Embryonic facial prominence (tissue), 1 donor: ENCODE measurements around the gene AMPD3.

ENCODE experiments used
- DNase-seq: peaks from one replicate; pipeline ENCODE4 v3.0.0-alpha.2; 2016; ENCODE audit errors: extremely low spot score

AMPD3 gene

DNA sequence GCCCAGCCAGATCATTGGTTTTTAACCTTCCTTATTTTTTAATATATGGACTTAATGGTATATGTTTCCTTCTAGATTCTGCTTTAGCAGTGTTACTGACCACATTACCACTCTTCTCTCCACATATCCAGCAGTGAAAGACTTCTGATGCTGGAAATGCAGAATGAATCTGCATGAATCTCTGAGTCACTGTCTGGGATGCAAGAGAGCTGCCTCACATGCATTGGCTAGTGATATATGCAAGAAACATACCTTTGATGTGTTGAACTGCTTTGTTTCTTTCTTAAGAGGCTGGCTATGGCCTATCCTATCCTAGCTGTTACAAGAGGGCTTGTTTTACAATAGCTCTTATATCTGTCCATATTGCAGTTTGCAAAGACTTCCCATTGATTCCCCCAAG, 16.6 kb upstream of the AMPD3 start:
- DNase-seq: no peak

DNA sequence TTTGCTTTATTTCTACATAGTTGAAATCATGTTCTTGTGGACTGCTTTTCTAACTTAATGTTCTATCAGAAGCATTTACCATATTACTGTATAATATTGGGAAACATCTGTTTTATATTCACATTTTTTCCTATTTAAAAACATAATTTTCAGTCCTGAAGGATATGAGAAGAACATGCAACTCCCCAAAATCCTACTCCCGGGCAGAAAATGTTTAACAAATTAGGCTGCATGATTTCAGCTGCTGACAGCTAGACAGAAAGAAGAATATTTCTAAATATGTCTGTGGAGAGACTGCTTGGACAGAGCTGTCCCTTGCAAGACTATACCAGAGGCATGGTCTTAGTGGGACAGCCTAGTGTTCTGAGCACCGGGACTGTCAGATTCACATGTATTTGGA, 15.7 kb upstream of the AMPD3 start:
- no peak for DNase-seq

DNA sequence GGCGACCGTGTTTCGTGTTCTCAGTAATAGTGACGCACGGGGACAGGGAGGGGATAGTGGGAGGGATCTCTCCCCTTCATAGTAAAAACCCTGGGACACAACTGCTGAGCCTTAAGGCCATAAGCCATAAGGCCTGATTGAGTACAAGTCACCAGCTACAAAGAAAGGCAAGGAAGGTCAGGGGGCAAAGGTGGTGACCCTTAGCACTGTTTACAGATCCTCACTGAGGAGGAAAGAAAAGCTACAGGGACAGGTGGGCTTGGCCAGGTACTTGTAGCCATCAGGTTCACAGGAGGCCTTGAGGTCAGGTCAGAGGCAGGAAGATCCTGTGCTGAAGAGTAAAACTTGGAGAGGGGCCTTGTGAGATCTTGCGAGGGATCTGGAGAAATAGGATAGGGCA, 15.1 kb upstream of the AMPD3 start:
- DNase-seq: no peak

DNA sequence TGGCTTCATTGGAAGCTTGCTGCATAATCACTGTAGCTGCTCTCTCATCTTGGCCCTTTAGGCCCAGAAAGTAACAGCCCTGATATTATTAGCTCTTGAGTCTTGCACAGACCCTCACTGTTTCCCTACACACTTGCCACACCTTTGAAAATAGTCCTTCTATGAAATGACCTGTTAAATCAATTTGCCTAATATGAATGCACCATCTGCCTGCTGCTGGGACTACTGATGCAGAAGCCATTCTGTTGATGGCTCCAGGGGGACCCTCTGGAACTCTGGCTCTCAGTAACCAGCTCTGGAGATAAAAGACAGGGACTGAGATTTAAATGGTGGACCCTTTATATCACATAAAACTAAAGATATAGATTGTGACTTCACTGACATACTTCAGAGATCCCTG, 14.7 kb upstream of the AMPD3 start:
- no peak for DNase-seq

DNA sequence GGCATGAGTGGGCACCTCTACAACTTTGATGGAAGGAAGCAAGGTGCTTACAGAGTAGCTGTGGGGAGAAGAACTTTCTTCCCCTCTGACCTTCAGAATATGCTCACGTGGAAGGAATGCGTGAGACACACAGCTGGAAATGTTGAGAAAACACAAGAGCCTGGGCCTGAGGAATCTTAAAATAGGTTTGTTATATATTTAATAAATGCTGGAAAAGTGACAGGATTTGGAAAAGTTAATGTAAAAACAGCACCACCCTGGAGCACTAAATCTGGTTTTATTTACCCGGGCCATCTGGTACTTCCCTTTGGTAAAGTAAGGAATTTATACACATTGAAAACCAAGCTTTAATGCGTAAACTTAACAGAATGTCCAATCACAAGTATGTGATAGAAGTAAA, 14.0 kb upstream of the AMPD3 start:
- DNase-seq: no peak

DNA sequence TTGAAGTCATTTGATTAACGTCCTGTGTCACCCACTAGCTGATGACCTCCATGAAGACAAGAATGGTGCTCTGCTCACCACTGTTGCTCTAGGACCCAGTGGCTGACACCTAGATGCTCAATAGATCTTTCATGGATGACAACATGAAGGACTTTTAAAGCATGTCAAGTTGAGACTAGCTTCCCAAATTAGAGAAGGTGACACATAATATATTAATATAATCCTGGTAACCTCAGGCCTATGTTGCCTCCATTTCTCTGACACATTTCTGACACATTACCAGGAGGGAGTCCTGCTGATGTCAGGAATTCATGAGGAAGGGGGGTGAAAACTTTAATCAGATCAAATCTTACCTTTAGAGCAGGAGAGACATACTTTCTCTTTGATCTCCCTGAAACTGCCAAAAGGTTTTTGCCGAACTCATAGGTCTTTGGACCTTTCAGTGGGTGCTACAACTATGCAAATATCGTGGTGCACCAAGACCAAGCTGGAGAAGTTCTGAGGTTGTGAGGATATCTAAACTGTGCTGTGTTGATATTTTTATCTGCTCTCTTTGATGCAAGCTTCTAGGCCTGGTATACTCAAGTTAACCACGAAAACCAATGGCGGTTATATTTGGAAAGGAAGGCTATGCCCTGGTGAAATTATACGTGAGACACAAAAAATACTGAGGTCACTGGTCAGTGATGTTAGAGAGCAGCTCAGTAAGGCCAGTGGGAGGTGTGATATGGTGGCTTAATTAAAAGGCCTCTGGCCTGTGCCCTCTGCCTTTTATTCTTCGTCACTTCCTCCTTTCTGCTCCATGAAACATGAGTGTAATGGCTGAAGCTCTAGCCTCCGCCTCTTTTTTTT, 13.2 kb upstream of the AMPD3 start:
- DNase-seq: no peak

DNA sequence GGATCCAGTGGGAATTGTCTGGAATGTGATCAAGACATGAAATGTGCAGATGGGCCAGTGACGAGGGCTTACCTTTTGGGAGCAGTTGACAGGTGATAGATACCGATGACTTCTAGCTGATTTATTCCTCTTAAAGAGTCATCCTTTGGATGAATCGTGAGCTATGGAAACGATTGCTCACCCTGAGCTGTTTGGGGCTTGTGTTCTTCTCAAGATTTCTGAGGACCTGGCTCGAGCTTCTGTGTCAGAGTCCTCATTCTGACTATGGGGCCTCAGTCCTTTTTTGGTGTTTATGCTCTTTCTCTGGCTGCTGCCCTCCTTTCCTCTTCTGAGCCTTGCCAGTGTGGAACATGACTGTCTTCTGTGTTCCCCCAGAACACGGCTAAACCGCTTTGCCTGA, 11.9 kb upstream of the AMPD3 start:
- DNase-seq: no peak

DNA sequence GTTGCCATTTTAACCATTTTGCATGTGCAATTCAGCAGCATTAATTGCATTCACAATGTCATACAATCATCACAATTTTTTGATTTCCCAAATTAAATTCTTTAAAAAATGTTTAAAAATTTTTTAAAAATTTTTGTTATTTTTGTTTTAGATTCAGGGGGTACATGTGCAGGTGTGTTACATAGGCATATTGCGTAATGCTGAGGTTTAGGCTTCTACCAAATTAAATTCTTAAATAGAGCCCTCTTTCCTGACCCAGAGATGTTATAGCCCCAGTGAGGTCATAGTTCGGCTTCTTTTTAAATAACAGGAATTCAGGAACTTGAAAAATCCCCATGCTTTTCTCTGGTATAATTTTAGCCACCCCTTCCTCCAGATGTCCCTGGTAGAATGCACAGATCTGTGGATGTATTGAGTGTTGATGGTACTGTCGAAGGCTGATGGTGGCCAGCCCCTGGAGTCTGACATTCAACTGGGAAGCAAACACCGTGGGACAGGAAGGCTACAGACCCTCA, 11.3 kb upstream of the AMPD3 start:
- no peak for DNase-seq

DNA sequence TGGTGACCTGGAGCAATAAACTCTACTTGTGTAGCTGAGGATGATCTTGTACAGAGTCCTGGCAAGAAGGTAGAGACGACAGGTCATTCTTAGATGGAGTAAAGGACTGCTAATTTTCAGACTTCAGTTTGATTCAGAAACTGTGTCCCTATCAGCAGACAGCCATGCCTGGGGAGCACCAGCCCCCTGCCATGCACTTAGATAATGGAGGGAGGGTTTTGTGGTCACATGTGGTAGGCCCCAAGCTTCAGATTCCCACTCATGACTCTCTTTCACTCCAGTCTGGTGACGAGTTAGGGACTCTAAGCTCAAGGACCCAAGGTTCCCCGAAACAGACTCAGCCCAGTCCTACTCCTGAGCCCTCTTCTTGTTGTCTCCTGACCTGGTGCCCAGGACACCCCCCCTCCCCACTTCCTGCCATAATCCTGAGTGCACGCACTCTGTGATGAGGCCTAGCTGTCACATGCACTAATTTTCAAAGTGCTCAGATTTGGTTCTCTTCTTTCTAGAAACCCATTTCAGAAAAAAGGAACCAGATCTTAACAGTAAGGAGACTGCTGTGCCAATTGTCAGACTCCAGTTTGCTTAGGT, 10.2 kb upstream of the AMPD3 start:
- no peak for DNase-seq

DNA sequence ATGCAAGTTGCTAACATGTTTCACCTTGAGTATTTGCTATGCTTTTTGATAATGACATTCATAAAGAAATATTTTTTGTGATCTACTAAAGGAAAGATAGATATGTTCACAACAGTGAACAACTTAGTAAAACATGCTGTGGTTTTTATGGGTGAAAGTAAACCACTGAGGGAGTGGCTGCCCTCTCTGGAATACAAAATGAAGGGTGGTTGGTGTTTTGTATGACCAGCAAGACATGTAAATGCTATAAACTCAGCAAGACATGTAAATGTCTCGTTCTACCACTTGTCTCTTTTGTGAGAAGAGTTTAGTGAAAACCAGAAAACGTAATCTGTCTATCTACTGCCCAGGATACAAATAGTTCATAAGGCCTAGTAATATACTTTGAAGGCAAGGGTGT, 7.6 kb upstream of the AMPD3 start:
- DNase-seq: no peak

DNA sequence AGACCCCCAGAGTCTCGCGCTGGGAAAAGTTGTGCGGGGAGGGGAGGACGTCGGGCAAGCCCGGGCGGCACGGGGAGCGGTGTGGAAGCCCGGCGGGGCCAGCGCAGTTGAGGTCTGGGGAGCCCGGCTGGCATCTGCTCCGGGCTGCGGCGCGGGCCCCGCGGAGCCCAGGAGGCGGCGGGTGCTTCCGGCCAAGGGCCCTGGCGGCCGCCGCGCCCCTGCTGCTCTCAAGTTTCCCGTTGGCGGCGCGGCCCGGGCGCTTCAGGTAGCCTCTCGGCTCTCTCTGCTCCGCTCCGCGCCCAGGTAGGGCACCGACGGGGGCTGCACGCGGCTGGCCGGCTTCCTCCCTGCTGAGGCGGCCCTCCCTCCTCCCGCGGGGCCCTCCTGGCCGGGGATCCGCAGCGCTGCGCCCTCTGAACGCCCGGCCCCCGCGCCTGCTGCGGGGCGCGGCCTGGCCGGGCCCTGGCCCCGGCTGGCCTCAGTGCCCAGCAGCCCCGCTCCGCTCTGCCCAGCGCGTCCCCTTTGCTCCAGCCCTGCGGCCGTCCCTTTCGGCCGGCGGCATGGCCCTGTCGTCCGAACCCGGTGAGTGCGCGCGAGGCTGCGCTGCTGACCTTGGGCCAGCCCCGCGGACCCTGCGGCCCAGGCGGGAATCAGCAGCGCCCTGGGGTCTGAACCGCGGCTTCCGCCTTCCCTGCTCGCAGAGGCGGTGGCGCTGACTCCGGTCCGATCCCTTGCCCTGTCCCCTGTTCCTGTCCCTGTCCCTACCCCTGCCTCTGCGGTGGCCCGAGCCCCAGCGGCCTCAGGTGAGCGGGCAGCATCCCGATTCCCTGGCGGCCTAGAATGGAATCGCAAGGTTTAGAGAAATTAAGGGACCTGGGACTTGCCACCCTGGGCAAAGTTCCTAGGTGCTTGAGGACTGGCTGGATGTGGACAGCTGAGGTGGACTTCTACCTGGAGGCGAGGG, 4.3 kb upstream of the AMPD3 start:
- no peak for DNase-seq

DNA sequence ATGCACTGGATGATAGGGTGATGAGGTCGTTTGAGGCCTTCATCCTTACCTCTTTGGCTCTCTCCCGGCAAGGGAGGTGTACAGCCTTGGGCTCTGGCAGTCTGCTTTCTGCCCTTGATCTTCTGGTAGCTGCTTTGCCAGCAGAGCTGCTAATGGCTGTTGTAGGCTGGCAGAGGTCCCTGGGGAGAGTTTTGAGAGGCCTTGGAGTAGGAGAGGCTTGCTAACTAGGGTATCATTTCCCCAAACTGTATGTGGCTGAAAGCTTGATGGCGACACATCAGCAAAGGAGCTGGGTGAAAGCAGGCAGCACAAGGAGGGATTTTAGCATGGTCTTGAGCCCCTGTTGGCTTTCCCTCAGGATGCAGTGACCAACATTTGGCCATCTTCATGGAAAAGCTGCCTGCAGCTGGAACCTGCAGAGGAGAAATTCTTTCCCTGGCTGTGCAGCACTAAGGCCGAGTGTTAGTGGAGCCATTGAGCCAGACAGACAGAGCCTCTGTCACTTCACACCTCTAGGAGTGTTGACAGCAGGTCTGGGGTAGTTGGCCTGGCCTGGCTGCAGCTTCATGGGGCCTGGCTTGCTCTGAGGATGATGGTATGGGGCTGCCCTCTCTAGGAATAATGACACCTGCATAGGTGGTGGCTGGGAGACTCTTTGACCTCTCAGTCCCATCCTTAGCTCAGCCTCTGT, 3.5 kb upstream of the AMPD3 start:
- no peak for DNase-seq

DNA sequence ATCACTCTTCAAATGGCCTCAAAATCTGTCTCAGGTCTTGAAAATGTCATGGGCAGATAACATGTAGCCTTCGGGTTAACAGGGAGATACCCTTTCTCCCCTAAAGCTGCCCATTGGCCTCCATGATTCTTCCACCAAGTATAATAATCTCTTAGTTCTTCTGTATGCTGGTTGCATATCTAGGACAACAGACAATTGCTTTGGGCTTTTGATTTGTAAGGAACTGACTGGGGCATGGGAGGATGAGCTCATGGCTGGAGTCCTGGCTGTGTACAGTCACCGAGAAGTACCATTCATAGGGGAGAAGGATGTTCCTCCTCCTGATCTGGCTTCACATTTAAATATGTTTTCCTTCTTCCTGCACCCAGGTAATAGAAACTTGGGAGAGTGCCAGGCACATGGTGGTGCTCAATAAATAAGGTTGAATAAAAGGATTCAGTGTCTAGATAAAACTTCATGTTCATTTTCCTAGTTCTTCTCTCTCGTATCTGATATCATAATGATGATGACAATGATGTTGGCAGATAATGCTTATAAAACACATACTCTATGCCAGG, 2.8 kb upstream of the AMPD3 start:
- no peak for DNase-seq

DNA sequence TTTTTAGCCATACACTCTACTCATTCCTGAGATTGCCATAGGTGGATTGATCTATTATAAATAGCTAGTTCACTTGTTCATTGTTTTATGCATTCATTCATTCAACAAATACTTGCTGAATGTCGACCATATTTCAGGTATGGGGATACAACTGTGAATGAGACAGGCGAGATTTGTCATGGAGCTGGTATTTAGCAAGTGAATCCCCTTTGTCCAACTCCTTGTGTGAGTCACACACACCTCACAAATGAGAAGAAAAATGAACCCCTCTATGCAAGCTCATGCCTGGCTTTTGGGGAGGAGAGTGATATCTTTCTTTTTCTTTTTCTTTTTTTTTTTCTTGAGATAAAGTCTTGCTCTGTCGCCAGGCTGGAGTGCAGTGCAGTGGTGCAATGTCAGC, 1.8 kb upstream of the AMPD3 start:
- DNase-seq: no peak

DNA sequence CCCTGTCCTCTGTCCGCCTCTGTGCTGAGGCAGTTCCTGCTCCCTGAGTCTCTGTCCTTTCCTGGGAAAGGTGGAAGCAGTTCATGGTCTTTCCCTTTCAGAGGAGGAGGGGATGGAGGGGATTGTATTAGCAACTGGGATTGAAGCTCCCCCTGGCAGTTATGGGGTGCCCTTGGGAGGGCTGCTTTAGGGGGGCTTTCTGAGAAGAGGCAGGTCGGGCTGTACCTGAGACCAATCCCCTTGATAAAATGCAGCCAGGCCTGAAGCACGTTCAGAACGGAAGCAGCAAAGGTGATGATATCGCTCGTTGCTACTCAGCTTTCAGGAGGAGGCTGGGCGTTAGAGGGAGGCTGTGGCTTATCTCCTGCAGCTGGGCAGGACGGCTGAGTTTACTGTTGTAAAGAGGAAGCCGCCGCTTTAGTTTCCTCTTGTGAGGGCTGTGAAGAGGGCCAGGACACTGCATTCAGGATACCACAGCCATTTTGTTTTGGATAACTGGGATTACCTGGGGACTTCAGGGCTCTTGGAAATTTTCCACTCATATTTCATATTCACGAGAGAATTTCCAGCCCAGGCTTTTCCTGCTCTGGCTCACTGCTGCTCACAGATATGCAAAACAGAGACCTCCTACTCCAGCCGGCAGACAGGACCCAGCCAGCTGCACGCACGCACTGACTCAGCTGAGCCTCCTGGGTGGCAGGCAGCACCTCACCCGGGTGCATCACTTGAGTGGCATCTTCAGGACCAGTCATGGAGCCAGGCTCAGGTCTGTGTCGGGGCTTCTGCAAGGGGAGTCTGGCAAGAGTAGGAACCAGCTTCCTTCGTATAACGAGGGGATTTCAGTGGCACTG, 798 bp downstream of the AMPD3 start:
- DNase-seq: no peak

DNA sequence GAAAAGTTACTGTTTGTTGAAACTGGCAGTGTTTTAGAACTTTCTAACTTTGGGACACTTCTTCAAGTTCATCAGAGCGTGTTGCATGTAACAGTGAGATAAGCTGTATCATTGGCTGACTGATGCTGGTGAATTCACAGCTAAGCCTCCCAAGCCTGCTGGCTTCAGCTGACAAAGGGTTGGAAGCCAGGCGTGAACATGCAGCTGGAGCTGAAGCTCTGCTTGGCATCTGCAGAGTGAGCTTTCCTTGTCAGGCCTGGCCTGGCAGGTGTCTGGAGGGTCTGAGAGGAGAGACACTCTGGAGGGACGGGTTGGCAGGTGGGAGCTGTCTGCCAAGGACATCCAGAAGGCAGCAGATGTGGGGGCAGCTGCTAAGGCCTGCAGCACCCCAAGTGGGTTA, 1.5 kb downstream of the AMPD3 start:
- no peak for DNase-seq

DNA sequence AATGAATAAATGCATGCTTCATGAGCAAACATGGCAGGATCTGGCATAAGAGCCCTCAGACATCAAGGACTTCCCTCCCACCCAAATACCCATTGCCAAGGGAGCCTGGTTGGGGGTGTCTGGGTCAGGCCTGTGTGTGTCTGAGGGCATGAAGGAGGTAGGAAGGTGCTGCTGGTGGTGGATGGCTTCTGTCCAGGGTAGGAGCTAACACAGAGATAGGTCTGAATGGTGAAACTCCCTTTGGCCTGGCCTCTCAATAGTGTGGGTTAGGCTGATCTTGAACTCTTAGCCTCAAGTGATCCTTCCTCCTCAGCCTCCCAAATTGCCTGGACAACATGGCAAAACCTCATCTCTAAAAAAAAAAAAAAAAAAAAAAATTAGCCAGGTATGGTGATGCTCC, 2.8 kb downstream of the AMPD3 start:
- DNase-seq: no peak

DNA sequence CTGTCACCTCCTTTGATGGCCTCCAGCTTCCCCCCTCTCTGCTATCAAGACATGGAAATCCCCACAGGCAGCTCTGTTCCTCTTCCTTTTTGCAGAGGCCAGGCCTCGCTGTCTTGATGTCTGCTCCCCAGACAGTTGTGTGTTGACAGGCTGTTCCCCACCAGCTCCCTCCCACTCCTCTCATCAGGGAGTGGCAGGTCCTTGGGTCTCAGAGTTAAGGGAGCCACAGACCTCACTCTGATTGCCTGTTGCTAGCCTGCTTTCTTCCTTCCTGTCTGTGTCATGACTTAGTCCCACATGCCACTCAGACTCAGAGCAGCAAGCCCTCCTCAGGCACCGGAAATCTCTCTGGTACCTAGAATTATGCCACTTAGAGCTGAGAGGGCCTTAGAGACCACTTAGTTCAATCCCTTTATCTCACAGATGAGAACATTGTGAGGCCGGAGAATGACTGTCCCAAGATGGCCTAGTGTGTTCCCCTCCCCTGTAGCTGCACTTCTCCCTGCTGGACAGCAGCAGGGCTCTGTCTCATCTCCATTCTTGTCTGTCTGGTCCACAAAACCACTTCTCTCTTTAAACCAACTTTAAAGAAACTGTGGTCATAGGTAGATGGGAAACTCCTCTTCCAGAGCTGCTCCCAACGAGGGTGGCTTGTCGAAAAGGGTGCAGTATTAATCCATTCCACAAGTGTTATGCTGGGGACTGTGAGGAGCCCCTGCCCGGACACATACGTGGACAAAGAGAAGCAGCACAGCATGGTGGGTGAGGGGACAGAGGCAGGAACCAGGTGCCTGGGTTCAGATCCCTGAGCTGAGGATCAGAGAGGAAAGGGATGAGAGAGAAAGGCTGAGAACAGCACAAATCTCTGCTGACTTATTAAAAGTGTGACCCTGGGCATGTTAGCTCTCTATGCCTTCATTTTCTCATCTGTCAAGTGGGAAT, 4.2 kb downstream of the AMPD3 start:
- DNase-seq: no peak

DNA sequence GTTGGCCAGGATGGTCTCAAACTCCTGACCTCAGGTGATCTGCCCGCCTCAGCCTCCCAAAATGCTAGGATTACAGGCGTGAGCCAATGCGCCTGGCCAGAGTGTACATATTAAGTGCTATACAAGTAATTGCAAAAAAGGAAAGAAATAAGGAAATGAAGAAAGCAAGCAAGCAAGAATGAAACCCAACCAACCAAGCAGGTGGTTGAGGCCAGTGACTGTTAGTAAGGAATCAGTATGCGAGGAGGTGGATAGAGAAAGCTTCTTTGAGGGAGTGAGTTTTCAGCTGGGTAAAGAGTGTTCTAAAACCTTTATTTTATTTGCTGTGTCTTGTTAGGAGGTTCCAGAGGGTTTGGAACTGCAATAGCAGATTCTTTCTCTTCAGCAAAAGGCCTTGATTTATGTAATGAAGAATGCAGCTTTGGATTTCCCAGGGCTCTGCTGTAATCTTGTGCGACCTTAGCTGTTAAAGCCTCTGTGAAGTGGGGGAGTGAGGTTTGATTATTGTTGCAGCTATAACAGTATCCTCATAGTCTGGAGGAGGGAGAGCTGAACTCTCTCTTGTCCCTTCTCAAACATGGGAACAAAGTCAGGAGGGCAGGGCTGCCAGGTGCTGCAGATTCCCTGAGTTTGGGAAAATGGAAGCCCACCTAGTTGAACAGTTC, 5.7 kb downstream of the AMPD3 start:
- no peak for DNase-seq
